Endothelial cell of umbilical vein (primary cell): Measurements from ENCODE around the gene PDCD6IP. TPM values are rescaled to one million over a fixed set of nuclear protein-coding genes. Genes with fewer than 3 reads are reported as not detected.

Source experiments
- BruUV-seq: library from RNA; stranded (reverse); fragments of 400-500 nt; replicated peaks from 2 replicates; lab custom pipeline; 2021; lab: Mats Ljungman, UMichigan
- CTCF ChIA-PET: fragments of 300-600, 350-600 bp; sonication (Branson Sonifier 250); formaldehyde crosslinking; loops from one replicate; lab custom pipeline; 2021; ENCODE audit warnings: antibody characterized with exemption, inconsistent platforms; lab: Charles Lee
- POLR2A ChIA-PET: fragments of 300-600, 350-600 bp; sonication (Branson Sonifier 250); formaldehyde crosslinking; loops from one replicate; lab custom pipeline; 2021; ENCODE audit warnings: antibody characterized with exemption, inconsistent platforms; lab: Charles Lee
- DNase-seq: peaks from one replicate; pipeline ENCODE4 v3.0.0-alpha.2; 2011; ENCODE audit warnings: low read depth, low spot score
- FAIRE-seq: peaks from 2 replicates; lab custom pipeline; 2011; peaks lifted over from hg19 to GRCh38; lab: Jason Lieb, UNC
- H2AFZ ChIP-seq: 2 replicates; pipeline ENCODE4 v1.6.0; 2012; ENCODE audit warnings: low read depth, low read length, control low read depth, inconsistent platforms
- H3K27ac ChIP-seq: 2 replicates; pipeline ENCODE4 v1.5.1; 2011; ENCODE audit warnings: low read depth, mild to moderate bottlenecking, control low read depth, low read length, moderate library complexity; ENCODE audit not compliant: insufficient read depth
- H3K27me3 ChIP-seq, 2 experiments: 2 replicates each; pipeline versions ENCODE4 v1.6.0 to v1.6.1; 2011; ENCODE audit warnings: low read length in 2 of 2, mixed read lengths in 1 of 2; ENCODE audit not compliant: control insufficient read depth in 2 of 2, insufficient read depth in 2 of 2
- H3K36me3 ChIP-seq, 2 experiments: 2 replicates in 1 of 2; 3 replicates in 1 of 2; pipeline ENCODE4 v1.5.1; 2011; ENCODE audit warnings: low read length in 2 of 2, mild to moderate bottlenecking in 1 of 2, moderate library complexity in 1 of 2; ENCODE audit not compliant: control insufficient read depth in 2 of 2, insufficient read depth in 2 of 2; ENCODE audit errors: extremely low read depth in 1 of 2
- H3K4me1 ChIP-seq: 3 replicates; pipeline ENCODE4 v1.5.1; 2011; ENCODE audit warnings: mild to moderate bottlenecking, low read length; ENCODE audit not compliant: control insufficient read depth, insufficient read depth; ENCODE audit errors: extremely low read depth
- H3K4me2 ChIP-seq: 2 replicates; pipeline ENCODE4 v1.6.1; 2011; ENCODE audit warnings: low read length, control low read depth, mixed read lengths; ENCODE audit not compliant: insufficient read depth
- H3K4me3 ChIP-seq, 3 experiments: fragments of 200-600 bp in 1 of 3; sonication (generic), shearing (Covaris generic) in 1 of 3; replicated peaks in 1 of 3; 2 replicates each; pipeline ENCODE4 v1.5.1; 2011 to 2016; ENCODE audit warnings: control low read depth in 3 of 3, low read length in 3 of 3, mild to moderate bottlenecking in 2 of 3, inconsistent platforms in 1 of 3, low read depth in 1 of 3, moderate library complexity in 1 of 3; ENCODE audit not compliant: insufficient read depth in 1 of 3
- H3K79me2 ChIP-seq: 2 replicates; pipeline ENCODE4 v1.6.0; 2012; ENCODE audit warnings: low read length, inconsistent platforms; ENCODE audit not compliant: control insufficient read depth, insufficient read depth
- H3K9ac ChIP-seq: replicated peaks from 2 replicates; pipeline ENCODE3; 2011; ENCODE audit warnings: low read length, control low read depth; ENCODE audit not compliant: insufficient read depth; ENCODE audit errors: extremely low read depth
- H3K9me1 ChIP-seq: replicated peaks from 3 replicates; pipeline ENCODE4 v1.6.0; 2011; ENCODE audit warnings: mild to moderate bottlenecking, low read length; ENCODE audit not compliant: control insufficient read depth, insufficient read depth; ENCODE audit errors: extremely low read depth
- H3K9me3 ChIP-seq: replicated peaks from 2 replicates; pipeline ENCODE4 v1.5.1; 2012; ENCODE audit warnings: low read length, inconsistent platforms; ENCODE audit not compliant: control insufficient read depth, insufficient read depth
- H4K20me1 ChIP-seq: replicated peaks from 2 replicates; pipeline ENCODE3; 2011; ENCODE audit warnings: mild to moderate bottlenecking, low read length; ENCODE audit not compliant: control insufficient read depth, insufficient read depth; ENCODE audit errors: extremely low read depth
- EZH2 ChIP-seq: IDR thresholded peaks from 2 replicates; pipeline ENCODE4 v1.6.1; 2012; ENCODE audit warnings: borderline replicate concordance, low read depth, mild to moderate bottlenecking, moderate library complexity, low read length, inconsistent platforms; ENCODE audit not compliant: severe bottlenecking
- FOS ChIP-seq: IDR thresholded peaks from 2 replicates; pipeline ENCODE4 v1.6.1; 2011; ENCODE audit warnings: mild to moderate bottlenecking, low read length, moderate library complexity, borderline replicate concordance; ENCODE audit not compliant: insufficient read depth
- GATA2 ChIP-seq: IDR thresholded peaks from 2 replicates; pipeline ENCODE4 v1.7.0; 2011; ENCODE audit warnings: low read depth, mild to moderate bottlenecking, moderate library complexity, mixed read lengths, low read length; ENCODE audit not compliant: insufficient read length, insufficient read depth
- JUN ChIP-seq: IDR thresholded peaks from 2 replicates; pipeline ENCODE4 v1.6.1; 2011; ENCODE audit warnings: borderline replicate concordance, low read depth; ENCODE audit not compliant: insufficient read length, insufficient read depth
- MYC ChIP-seq: IDR thresholded peaks from one replicate; pipeline ENCODE4 v1.6.1; 2011; ENCODE audit warnings: mild to moderate bottlenecking, low read depth, low read length
- POLR2A ChIP-seq: IDR thresholded peaks from 2 replicates; pipeline ENCODE4 v1.6.1; 2012; ENCODE audit warnings: low read depth, mild to moderate bottlenecking, control low read depth, low read length
- POLR2AphosphoS5 ChIP-seq: IDR thresholded peaks from 2 replicates; pipeline ENCODE4 v1.6.1; 2012; ENCODE audit warnings: low read depth, mild to moderate bottlenecking, control low read depth, low read length, moderate library complexity; ENCODE audit not compliant: insufficient read depth
- dilution Hi-C: fragments of 300-500 bp; cut with MboI; formaldehyde crosslinking; loops from one replicate; pipeline ENCODE4 v1.15.0; 2019; ENCODE audit warnings: low sequenced_read_pairs; ENCODE audit not compliant: extremely low pct_ligation_motif_present
- intact Hi-C: fragments of 100-400 bp; cut with micrococcal nuclease; formaldehyde crosslinking; loops from one replicate; pipeline ENCODE4 v1.10.0; 2022
- polyA plus RNA-seq, 4 experiments: library from polyadenylated mRNA; depleted of rRNA in 3 of 4; stranded (reverse) in 3 of 4; unstranded in 1 of 4; fragments of >200 nt; gene quantifications; 2 replicates each; pipeline versions ENCODE4 v1.2.1 to v1.2.3, GENCODE V29; 2011 to 2012; ENCODE audit warnings: missing spikeins in 1 of 4
- total RNA-seq: library from RNA; stranded (reverse); gene quantifications from 2 replicates; pipeline ENCODE4 v1.2.3, GENCODE V29; 2021
- TF ChIP-seq, protein P1 (sequence below), 2 donors: IDR thresholded peaks; 1 replicate in 1 of 2; 2 replicates in 1 of 2; pipeline ENCODE4 v1.5.1; 2011; ENCODE audit warnings: low read length in 2 of 2, mild to moderate bottlenecking in 2 of 2, moderate library complexity in 2 of 2, control low read depth in 1 of 2, inconsistent platforms in 1 of 2, low read depth in 1 of 2; ENCODE audit not compliant: insufficient read depth in 1 of 2; ENCODE audit errors: extremely low read depth in 1 of 2
- TF ChIP-seq, protein P2 (sequence below): IDR thresholded peaks from 2 replicates; pipeline ENCODE4 v1.6.1; 2011; ENCODE audit not compliant: insufficient read depth, insufficient read length

PDCD6IP gene
- total and polyA plus RNA-seq, 2 donors (not counting 3 experiments of a cell fraction or from before 2014, with no cell fraction given), result 106 to 265 TPM

DNA sequence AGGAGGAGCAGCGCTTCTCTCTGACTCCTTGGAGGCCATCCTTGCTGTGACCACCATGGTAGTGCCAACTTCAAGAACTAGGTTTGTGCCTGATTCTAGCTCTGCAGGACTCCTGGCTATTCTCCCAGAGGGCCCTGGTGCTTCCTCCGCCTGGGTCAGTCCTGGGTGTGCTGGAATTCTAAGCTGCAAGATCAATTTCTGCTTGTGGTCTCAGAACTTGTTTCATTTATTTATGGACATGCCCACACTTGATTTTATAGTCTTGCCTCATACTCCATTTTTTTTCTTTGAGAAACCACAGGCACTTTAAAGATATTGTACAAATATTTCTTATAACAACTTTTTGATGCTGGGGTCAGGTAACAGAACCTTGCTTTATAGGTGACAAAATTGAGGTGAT, 87.6 kb downstream of the PDCD6IP start:
- no peak for DNase-seq
- Histone ChIP-seq H3K36me3 (no peaks in the 10 kb centered on the region), H3K27ac (no peak overlapping the region), H3K9me3 (no peaks in the 10 kb centered on the region), H3K4me3 (no peak overlapping the region), H3K9ac (no peak overlapping the region), H4K20me1 (no peaks in the 10 kb centered on the region), H3K79me2 (no peaks in the 10 kb centered on the region), H3K4me1 (no peaks in the 10 kb centered on the region), H2AFZ (no peak overlapping the region), H3K4me2 (no peak overlapping the region), H3K9me1 (no peaks in the 10 kb centered on the region), H3K27me3 (peaks cover 0 to 10% of the 10 kb centered on the region in 2 experiments)
- intact Hi-C loops (no loop called here), dilution Hi-C loops (no loop called here)
- ChIA-PET CTCF (no interaction called here), POLR2A (no interaction called here)
- FAIRE-seq, result no peak
- TF ChIP-seq MYC, result no peak
- no peak for TF ChIP-seq POLR2A
- TF ChIP-seq GATA2, result no peak
- TF ChIP-seq EZH2, result no peak
- TF ChIP-seq, protein P1, sequence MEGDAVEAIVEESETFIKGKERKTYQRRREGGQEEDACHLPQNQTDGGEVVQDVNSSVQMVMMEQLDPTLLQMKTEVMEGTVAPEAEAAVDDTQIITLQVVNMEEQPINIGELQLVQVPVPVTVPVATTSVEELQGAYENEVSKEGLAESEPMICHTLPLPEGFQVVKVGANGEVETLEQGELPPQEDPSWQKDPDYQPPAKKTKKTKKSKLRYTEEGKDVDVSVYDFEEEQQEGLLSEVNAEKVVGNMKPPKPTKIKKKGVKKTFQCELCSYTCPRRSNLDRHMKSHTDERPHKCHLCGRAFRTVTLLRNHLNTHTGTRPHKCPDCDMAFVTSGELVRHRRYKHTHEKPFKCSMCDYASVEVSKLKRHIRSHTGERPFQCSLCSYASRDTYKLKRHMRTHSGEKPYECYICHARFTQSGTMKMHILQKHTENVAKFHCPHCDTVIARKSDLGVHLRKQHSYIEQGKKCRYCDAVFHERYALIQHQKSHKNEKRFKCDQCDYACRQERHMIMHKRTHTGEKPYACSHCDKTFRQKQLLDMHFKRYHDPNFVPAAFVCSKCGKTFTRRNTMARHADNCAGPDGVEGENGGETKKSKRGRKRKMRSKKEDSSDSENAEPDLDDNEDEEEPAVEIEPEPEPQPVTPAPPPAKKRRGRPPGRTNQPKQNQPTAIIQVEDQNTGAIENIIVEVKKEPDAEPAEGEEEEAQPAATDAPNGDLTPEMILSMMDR (IDR thresholded peaks at IDR 0.05; ENCODE audit: extremely low read depth in 1 of 2, insufficient read depth in 1 of 2, low read depth in 1 of 2, low read length in 2 of 2), result no peak
- no peak for TF ChIP-seq POLR2AphosphoS5
- TF ChIP-seq FOS, result no peak
- TF ChIP-seq, protein P2, sequence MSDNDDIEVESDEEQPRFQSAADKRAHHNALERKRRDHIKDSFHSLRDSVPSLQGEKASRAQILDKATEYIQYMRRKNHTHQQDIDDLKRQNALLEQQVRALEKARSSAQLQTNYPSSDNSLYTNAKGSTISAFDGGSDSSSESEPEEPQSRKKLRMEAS, result no peak
- no peak for TF ChIP-seq JUN
- BruUV-seq, result no TSS peak
